GM21360 (cell line): ENCODE measurements around the gene FADS2.
"Not testable (repeated sequence)": the region's sequence is repeated elsewhere in the genome, so short reads cannot be mapped to it uniquely, and the experiment has no call there.

Experiments used
- ATAC-seq: cut with Tn5 transposase; IDR thresholded peaks from one replicate; pipeline ENCODE4 v1.9.1; 2021; ENCODE audit warnings: mild to moderate bottlenecking, moderate library complexity; ENCODE audit not compliant: unreplicated experiment

Gene FADS2

DNA sequence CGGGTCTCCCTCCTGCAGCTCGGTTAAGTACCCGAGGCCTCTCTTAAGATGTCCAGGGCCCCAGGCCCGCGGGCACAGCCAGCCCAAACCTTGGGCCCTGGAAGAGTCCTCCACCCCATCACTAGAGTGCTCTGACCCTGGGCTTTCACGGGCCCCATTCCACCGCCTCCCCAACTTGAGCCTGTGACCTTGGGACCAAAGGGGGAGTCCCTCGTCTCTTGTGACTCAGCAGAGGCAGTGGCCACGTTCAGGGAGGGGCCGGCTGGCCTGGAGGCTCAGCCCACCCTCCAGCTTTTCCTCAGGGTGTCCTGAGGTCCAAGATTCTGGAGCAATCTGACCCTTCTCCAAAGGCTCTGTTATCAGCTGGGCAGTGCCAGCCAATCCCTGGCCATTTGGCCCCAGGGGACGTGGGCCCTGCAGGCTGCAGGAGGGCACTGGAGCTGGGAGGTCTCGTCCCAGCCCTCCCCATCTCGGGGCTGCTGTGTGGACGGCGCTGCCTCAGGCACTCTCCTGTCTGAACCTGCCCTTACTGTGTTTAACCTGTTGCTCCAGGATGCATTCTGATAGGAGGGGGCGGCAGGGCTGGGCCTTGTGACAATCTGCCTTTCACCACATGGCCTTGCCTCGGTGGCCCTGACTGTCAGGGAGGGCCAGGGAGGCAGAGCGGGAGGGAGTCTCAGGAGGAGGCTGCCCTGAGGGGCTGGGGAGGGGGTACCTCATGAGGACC, 38.3 kb downstream of the FADS2 start:
- no peak for ATAC-seq

DNA sequence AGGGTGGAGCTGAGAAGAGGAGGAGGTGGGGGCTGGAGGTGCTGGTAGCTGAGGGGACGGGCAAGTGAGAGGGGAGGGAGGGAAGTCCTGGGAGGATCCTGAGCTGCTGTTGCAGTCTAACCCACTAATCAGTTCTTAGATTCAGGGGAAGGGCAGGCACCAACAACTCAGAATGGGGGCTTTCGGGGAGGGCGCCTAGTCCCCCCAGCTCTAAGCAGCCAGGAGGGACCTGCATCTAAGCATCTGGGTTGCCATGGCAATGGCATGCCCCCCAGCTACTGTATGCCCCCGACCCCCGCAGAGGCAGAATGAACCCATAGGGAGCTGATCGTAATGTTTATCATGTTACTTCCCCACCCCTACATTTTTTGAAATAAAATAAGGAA, 38.9 kb downstream of the FADS2 start:
- ATAC-seq, result no peak

DNA sequence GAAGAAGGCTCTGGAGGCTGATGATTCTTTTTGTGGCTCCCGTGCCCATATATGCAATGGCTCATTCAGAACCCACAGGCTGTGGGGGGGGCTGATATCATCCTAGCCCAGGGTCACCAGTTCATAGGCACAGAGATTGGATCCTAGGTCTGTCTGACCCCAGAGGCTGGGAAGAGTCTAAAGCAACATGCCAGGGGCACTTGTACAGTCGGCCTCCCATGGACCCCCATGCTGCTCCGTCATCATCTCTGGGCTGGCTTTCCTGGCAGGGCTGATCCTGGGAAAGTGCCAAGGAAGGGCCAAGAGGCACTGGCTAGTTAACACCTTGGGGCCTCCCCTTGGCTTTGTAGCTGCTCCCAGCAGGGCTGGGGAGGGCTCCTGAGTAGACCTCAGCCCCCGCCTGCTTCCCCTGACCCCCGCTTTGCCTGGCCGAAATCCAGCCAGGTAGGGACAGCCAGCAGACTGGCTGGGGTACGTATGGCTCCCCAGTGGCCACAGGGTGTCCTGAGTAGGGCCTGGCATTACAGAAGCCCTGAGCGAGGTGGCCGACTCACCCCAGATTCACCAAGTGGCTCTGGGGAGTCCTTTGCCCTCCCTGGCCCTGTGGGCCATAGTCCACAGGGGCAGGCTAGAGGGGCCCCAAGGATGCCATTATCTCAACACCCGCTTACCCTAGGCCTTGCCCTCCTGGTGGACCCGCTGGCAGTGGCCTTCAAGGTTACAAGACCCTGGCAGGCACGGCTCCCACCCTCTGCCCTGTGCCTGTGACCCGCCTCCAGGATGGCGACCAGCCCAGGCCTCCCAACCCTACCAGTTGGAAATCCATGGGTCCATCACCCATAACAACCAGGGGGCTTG, 40.7 kb downstream of the FADS2 start:
- ATAC-seq, result no peak

DNA sequence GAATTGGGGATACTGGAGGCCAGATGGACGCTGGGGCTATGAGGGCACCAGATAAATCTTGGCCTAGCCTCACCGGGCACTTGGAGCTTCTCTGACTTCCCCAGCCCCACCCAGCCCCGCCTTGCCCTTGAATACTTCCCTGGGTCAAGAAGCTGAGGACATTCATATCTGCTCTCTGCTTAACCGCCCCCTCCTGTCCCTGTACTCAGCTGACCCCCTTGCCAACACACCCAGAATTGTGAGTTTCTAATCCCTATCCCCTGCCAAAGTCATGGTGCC, 41.3 kb downstream of the FADS2 start:
- no peak for ATAC-seq

DNA sequence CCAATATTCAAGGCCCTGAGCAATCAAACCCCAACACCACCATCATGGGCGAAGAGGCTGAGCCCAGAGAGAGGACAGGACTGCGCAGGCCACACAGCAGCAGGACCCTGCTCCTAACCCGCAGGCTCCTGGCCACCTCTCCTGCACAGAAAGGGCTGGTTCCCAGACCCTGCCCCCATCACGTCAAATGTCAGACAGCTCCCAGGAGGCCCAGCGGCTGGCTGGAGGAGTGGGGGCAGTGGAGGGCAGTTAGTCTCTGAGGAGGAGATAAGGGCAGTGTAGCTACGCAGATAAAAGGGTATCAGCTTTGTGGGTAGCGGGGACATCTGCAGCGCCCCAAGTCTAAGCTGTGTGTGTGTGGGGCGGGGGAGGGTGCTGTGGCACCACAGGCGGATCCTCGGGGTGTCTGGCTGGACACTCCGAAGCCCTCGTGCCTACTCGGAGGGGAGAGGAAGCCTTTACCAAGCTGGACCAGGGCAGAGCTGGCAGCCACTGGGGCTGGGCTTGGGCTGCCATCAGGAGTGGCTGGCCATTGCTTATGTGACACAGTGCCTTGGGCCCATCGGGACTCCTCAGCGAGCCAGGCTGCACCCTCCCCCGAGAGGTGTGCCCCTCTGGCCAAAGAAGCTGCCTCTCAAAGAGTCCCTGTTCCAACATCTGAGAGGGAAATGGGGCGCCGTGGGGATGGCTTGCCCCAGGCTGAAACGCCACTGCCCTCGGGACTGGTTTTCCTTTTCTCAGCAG, 41.8 kb downstream of the FADS2 start:
- no peak for ATAC-seq

DNA sequence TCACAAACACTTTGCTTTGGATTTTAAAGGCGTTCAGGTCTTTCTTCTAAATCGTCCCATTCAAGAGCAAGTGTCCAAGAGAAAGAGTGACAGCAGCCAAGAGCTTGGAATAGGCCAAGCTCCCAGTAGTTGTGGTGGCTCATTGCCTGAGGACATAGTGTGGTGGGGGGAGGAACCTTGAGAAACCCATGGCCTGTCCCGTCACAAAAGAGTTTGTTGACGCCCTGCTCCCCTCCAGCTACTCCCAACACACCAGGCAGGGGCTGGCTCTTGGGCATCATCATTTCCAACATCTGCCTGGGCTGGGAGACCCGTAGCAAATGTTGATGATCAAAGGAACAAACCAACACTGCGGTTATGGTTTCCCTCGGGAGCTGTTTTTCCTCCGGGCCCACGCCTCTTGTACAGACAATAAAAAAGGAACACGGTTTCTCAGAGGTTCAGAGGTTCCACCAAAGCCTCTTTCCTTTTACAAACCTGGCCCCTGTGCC, 42.5 kb downstream of the FADS2 start:
- ATAC-seq, result no peak

DNA sequence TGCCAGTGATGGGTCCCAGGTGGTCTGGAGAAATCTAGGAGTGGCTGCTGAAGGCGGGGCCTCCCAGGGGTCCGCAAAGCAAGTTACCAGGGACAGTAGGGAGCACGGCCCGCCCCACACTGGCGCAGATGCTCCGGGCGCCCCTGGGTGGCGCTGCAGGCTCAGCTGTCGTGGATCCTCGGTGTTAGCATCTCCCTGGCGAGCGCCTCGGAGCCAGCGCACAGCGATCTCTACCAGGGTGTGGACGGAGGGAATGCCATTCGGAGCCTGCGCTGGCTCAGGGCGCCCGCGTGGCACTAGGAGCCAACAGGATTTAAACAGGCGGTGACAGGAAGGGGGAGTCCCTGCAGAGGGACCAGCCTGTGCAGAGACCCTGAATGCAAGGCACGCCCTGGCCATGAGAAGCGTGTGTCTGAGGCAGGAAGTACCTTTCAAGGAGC, 43.1 kb downstream of the FADS2 start:
- ATAC-seq, result peak; percentile 73

DNA sequence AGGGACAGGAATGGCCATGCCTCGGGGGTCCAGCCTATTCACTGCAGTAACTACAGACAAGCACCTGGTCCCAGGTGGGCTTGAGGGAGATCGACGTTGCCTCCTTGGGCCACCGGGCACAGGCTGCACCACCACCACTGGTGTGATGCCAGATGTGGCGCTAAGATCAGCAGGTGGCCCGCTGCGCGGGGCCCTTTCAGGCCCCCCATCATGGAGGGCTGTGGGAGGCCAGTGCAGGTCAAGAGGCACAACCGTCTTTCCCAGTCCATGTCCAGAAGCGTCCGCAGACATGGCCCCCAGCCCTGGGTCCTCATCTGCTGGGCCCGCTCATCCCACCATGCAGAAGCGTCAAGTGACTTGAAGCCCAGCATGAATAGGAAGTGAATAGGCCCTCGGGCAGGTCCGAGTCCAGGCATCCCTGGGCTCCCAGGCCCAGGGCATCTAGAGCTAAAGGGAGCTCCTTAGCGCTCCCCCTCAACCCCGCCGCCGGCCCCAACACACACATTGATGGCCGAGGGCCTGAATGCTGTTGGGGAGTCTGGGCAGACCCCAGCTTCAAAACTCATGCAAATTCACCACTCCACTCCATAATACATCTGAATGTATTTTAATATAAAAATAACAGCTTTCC, 45.0 kb downstream of the FADS2 start:
- ATAC-seq, result no peak

DNA sequence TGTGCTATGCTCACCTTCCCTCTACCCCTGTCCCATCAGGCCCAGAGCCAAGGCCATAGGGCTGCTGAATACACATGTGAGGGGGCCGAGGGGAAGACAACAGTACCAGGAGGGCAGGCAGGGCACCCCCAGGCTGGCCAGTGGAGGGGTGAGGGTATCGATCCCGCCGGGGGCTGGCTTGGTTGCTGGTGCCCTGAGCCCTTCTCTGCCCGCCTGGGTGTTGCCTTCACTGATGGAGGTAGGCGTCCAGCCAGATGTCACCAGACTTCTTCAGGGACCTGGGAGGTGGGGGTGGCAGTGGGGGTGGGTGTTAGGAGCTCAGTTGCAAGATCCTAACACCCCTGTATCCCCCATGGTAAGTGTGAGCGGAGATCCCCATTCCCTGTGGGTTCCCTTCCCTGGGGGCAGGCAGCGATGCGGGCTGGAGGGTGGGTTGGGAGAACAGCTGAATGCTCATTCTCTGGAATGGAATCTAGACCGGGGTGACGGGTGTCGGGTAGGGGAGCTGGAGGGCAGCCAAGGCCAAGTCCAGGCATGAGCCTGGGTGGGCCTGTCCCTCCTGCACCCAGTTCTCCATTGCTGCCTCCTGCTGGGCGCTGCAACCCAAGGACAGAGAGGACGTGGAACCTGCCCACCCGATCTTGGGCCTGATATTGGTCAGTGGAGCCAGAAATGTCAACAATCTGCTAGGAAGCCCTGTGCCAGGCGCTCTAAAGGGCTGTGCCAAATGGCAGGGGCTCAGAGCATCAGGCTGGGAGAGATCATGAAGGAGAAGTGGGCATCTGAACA, 45.7 kb downstream of the FADS2 start:
- no peak for ATAC-seq

DNA sequence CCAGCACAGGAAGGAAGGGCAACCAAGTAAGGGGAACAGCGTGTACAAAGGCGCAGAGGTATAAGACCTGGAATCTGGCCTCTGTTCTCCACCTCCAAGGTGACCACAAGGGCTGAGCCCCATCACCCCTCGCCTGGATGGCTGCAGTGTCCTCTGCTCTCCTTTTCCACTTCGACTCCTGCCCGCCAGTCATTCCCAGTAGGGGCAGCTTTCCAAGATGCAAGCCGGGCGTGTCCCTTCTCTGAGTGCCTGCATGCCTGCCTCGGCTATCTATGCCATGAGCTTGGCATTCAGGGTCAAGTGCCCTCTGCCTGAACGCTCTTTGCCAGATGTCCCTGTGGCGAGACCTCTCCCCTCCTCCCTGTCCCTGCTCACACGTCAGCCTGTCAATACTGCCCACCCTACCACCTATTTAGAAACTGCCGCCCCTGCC, 46.3 kb downstream of the FADS2 start:
- ATAC-seq, result no peak

DNA sequence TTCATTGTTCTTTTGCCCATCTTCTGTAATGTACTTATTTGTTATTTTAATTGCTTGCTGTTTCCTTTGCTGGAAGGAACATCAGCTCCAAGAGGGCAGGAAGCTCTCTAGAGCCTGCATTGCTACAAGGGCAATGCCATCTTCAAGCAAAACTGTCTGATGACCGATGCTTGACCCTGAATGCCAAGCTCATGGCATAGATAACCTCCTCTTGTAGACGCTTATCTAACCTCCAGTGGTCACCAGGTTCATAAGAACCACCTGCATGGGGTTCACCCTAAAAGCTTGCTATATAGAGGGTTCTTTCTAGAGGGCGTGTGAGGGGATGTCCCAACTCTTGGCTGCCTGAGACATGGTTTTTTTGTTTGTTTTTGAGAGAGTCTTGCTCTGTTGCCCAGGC, 46.8 kb downstream of the FADS2 start:
- ATAC-seq, result no peak

DNA sequence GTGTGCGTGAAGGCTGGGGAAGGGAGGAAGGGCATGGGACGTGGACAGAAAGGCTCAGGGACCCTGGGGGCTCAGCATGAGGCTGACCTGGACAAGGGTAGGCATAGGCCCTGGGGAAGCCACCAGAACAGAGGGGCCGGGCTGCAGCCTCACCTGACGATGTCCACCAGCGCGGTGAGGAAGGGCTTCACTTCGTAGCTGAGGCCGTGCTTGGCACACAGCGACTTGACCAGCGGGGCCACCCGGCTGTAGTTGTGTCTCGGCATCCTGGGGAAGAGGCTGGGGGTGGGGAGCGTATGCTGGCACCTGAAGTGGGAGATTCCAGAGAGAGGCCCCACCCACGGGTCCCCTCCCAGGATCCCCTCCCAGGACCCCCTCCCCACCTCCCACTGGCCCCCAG, 47.6 kb downstream of the FADS2 start:
- no peak for ATAC-seq

DNA sequence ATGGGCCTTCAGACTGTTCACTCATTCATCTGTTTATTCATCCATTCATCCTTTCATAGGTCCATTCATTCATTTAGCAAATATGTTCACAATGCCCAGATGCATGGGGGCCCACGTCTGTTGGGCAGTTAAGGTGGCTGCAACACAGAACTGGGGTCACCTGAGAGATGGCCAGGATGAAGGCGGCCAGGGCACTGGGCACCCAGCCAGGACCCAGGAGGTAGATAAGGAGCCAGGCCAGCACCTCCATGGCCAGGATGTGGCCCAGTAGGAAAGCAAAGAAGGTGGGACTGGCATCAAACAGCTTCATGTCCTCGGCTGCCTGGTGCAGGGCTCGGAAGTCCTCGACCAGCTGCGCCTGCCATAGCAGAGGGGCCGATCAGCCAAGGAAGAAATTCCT, 51.1 kb downstream of the FADS2 start:
- no peak for ATAC-seq

DNA sequence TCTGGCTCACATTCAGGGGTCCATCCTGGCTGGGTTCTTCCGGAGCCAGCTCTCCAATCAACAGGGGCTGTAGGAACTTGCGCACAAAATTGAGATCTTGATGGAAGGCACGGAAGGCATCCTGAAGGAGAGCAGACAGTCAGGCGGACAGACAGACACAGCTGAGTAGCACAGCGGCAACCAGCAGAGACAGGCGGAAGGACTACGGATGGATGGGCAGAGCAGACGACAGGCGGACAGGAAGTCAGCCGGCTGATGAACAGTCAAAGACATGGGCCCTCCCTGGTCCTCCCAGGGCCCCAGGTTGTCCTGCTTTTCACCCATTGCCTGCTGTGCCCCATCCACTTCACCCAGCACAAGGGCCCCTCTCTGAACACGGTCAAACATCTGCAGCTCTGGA, 51.9 kb downstream of the FADS2 start:
- no peak for ATAC-seq

DNA sequence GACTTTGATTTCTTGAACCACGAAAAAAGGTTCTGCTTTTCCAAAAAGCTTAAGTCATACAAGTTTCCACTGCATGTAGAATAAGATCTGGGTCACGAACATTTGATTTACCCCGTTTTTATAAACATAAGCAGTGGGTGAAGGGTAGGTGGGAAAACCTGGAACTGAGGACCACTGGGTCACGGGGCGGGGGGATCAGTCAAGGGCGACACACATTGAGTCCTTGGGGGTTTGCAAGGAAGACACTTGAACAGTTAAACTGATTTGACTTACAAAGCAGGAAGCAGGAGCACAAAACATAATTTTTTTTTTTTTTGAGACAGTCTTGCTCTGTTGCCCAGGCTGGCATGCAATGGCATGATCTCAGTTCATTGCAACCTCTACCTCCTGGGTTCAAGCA, 52.4 kb downstream of the FADS2 start:
- no peak for ATAC-seq

DNA sequence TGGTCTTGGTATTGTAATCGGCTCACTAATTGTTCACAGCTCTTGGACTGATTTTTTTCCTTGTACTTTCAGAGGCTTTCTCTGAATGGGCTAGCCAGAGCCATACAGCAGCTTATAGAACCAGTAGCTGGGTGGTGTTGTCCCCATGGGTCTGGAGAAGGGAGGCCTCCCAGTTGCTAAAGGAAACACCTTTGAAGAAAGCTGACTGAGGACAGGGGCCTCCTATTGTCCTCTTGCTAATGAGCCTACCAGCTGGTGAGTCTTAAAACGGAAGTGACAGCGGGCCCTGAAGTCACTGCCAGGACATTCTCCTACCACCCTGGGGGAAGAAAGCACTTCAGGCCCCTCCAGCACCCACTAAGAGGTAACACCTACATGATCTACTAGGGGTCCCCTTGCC, 53.3 kb downstream of the FADS2 start:
- ATAC-seq, result no peak

DNA sequence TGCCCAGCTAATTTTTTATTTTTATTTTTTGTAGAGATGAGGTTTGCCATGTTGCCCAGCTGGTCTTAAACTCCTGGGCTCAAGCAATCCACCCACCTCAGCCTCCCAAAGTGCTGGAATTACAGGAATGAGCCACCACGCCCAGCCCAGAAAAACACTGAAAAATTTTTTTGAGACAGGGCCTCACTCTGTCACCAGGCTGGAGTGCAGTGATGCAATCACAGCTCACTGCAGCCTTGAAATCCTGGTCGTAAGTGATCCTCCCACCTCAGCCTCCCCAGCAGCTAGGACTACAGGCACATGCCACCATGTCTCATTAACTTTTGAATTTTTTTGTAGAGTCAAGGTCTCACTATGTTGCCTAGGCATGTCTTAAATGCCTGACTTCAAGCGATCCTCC, 54.2 kb downstream of the FADS2 start:
- not testable (repeated sequence) for ATAC-seq

DNA sequence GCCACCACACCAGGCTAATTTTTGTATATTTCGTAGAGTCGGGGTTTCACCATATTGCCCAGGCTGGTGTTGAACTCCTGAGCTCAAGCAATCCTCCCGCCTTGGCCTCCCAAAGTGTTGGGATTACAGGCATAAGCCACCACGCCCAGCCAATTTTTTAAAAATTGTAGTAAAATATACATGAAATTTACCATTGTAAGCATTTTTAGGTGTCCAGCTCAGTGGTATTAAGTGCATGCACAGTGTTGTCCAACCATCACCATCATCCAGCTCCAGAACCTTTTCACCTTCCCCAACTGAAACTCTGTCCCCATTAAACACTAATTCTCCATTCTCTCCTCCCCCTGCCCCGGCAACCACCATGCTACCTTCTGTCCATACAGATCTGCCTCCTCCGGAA, 54.8 kb downstream of the FADS2 start:
- no peak for ATAC-seq

DNA sequence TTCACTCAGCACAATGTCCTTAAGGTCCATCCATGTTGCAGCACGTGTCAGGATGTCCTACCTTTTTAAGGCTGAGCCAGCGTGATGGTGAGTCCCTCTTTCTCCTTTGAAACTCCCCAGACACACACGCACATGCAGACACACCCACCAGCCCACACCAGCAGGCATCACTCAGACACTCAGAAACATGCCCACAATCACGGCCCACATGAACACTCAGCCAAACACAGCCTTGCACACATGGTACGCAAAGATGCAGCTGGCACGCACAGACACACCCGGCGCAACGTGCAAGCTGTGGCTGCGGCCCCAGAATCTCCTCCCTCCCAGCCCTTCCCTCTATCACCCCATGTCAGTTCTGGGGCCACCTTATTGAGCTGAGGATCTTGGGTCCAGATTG, 55.2 kb downstream of the FADS2 start:
- ATAC-seq, result no peak

DNA sequence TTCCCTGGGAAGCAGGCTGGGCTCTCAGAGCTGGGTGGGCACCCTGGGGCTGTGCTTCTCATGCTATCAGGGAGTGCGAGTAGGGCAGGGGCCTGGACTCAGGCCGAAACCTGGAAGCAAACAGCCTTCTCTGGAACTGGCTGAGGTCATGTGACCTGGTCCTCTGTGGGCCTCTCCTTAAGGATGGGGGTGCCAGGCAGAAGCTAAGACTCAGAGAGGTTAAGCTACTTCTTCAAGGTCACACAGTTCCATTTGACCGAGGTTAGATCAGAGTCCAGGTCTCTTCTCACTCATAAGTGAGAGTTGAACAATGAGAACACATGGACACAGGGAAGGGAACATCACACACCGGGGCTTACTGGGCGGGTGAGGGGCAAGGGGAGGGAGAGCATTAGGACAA, 55.8 kb downstream of the FADS2 start:
- no peak for ATAC-seq
